ENCODE data around the gene KLRF2. TPM values are rescaled to one million over a fixed set of nuclear protein-coding genes. Genes with fewer than 3 reads are reported as not detected.

The KLRF2 gene
- total and polyA plus RNA-seq, 2 of the 8 experiments (the other 6 are each of a cell fraction or from before 2014, with no cell fraction given), result not detected

DNA sequence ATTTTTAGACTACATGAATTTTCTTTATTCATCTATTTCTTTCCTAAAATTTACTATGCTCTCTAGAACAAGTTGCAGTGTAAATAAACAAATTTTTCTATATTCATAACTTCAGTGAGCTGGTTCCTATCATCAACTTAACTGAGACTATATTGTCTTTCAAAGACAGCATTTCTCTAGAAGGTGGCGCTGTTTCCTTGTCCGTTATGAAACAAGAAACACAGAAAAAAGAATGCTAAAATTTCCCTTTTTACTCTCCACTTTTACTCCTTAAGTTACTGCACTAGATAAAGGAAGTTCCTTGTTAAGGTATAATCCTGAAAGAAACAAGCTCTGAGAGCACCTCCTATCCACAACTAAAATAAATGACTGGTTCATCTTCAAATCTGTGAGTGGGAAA, 59.1 kb downstream of the KLRF2 start:
- no peak overlapping the region for H3K9ac ChIP-seq (replicated peaks in 1 of 4; ENCODE audit: extremely low read depth in 1 of 4, low read depth in 3 of 4, low read length in 3 of 4)
- no peak overlapping the region for H4K91ac ChIP-seq (replicated peaks; ENCODE audit: insufficient read length, low read length)
- H2BK120ac ChIP-seq (replicated peaks; ENCODE audit: low read depth, low read length), result no peak overlapping the region
- FAIRE-seq, result no peak
- no peak overlapping the region for H3K4ac ChIP-seq (replicated peaks; ENCODE audit: insufficient read length, low read depth, low read length)
- no peak overlapping the region for H3K14ac ChIP-seq (ENCODE audit: insufficient read length)
- no peaks in the 10 kb centered on the region for H4K20me1 ChIP-seq (replicated peaks in 1 of 2; ENCODE audit: control insufficient read depth in 1 of 2, insufficient read depth in 2 of 2, low read length in 2 of 2)
- H2BK15ac ChIP-seq (ENCODE audit: low read length), result no peak overlapping the region
- H3K79me1 ChIP-seq (ENCODE audit: low read depth, low read length), result no peaks in the 10 kb centered on the region
- H2BK20ac ChIP-seq (ENCODE audit: low read length), result no peak overlapping the region
- H3K36me3 ChIP-seq (ENCODE audit: control insufficient read depth in 2 of 4, insufficient read depth in 4 of 4, low read length in 3 of 4), result no peaks in the 10 kb centered on the region
- H2BK5ac ChIP-seq (ENCODE audit: low read depth, low read length), result no peak overlapping the region
- no peak overlapping the region for H2AK5ac ChIP-seq (ENCODE audit: low read depth, low read length)
- H2AFZ ChIP-seq (ENCODE audit: low read length), result no peak overlapping the region
- no peak for TF ChIP-seq BCL11A (IDR thresholded peaks at IDR 0.05; ENCODE audit: low read depth in 2 of 2, low read length in 2 of 2)
- TF ChIP-seq, protein P1, sequence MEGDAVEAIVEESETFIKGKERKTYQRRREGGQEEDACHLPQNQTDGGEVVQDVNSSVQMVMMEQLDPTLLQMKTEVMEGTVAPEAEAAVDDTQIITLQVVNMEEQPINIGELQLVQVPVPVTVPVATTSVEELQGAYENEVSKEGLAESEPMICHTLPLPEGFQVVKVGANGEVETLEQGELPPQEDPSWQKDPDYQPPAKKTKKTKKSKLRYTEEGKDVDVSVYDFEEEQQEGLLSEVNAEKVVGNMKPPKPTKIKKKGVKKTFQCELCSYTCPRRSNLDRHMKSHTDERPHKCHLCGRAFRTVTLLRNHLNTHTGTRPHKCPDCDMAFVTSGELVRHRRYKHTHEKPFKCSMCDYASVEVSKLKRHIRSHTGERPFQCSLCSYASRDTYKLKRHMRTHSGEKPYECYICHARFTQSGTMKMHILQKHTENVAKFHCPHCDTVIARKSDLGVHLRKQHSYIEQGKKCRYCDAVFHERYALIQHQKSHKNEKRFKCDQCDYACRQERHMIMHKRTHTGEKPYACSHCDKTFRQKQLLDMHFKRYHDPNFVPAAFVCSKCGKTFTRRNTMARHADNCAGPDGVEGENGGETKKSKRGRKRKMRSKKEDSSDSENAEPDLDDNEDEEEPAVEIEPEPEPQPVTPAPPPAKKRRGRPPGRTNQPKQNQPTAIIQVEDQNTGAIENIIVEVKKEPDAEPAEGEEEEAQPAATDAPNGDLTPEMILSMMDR (IDR thresholded peaks at IDR 0.05; ENCODE audit: control extremely low read depth in 1 of 3, insufficient read depth in 1 of 3, low read depth in 1 of 3, low read length in 3 of 3), result peak in 1 of 3 experiments; percentile 31; a peak in 2 of 4 replicates
- peak; percentile 27 to 41 for TF ChIP-seq RAD21 (IDR thresholded peaks at IDR 0.05 in 1 of 2, conservative IDR thresholded peaks at IDR 0.05 in 1 of 2; ENCODE audit: low read depth in 2 of 2, low read length in 2 of 2)
- H3K56ac ChIP-seq (replicated peaks; ENCODE audit: insufficient read length, low read depth, low read length), result no peak overlapping the region
- DNase-seq (ENCODE audit: low read depth in 1 of 2, low spot score in 2 of 2), result no peak
- H3K9me3 ChIP-seq (ENCODE audit: insufficient read depth in 2 of 2, low read depth in 1 of 2, low read length in 1 of 2), result no peaks in the 10 kb centered on the region
- no peak overlapping the region for H3K23ac ChIP-seq (ENCODE audit: insufficient read length)
- H3K79me2 ChIP-seq (ENCODE audit: control insufficient read depth in 1 of 2, insufficient read depth in 2 of 2, low read length in 2 of 2), result no peaks in the 10 kb centered on the region
- ChIA-PET POLR2A (ENCODE audit: partially characterized antibody) (no interaction called here), CTCF (ENCODE audit: partially characterized antibody) (interaction anchor here (0.6 to 2.4 kb wide), 14 partner anchors 9 to 200 kb away, joined by 3 to 11 read pairs (median 4); partner anchors contain the start of gene CLEC12B)
- no peak overlapping the region for H4K5ac ChIP-seq (ENCODE audit: insufficient read length, low read depth, low read length)
- no peak overlapping the region for H3K18ac ChIP-seq (ENCODE audit: extremely low read depth, low read length)
- no peaks in the 10 kb centered on the region; a peak in 1 of 7 replicates for H3K4me1 ChIP-seq (replicated peaks in 1 of 4; ENCODE audit: control insufficient read depth in 3 of 4, insufficient read depth in 4 of 4, low read length in 3 of 4)
- H3K23me2 ChIP-seq (ENCODE audit: low read depth, low read length), result no peaks in the 10 kb centered on the region
- H4K8ac ChIP-seq (ENCODE audit: extremely low read depth, insufficient read depth, low read length), result no peak overlapping the region
- no peak overlapping the region for H3K27ac ChIP-seq (ENCODE audit: low read depth, low read length)
- WGBS, 2 experiments (ENCODE audit: extremely low coverage in 1 of 2, insufficient coverage in 1 of 2, insufficient read length in 1 of 2, insufficient replicate concordance in 2 of 2, low coverage in 1 of 2, low lambda C conversion rate in 2 of 2, missing lambda C conversion rate in 1 of 2), result 29% methylated on average over 2 of the region's 2 CpGs; no CpG with 5 or more reads in 1 of the 2 experiments
- H3K4me2 ChIP-seq (ENCODE audit: insufficient read depth in 1 of 2, low read depth in 2 of 2, low read length in 2 of 2), result no peak overlapping the region
- H3K27me3 ChIP-seq (replicated peaks in 1 of 4; ENCODE audit: control insufficient read depth in 3 of 4, extremely low read depth in 1 of 4, insufficient read depth in 3 of 4, low read length in 3 of 4), result no peaks in the 10 kb centered on the region
- no peak overlapping the region for H3K4me3 ChIP-seq (ENCODE audit: extremely low read depth in 1 of 4, insufficient read depth in 2 of 4, low read depth in 3 of 4, low read length in 4 of 4)
- no peak overlapping the region for H2BK12ac ChIP-seq (ENCODE audit: low read depth, low read length)
